ENCODE data around the gene GTPBP1.

GTPBP1 gene

DNA sequence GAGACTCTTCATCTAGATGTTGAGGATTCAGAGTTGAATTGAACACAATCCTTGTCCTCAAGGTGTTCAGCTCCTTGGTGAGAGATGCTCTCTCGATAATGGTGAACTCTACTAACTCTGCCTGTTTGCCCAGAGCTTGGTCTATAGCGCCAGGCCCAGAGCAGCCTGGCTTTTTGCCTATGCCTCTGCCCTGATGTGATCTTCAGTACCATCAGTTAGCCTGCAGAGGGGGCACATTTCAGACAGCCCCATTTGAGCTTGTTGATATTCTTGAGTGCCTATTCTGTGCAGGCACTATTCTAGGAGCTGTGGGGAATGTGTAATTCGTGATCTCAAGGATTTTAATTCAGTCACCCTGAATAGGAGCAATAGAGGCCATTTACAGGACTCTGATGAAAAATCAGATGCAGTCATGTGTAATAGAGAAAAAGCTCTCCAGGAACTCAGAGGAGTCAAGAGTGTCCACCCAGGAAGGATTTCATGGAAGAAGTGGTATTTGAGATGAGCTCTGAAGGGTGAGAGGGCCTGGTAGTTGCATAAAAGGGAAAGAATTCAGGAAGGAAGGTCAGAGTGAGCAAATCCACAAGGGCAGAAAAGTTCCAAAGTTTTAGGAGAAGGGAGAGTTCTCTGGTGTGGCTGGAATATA is 19.3 kb downstream of the GTPBP1 start:
- H3K9ac ChIP-seq (ENCODE audit: low read depth in 1 of 2, low read length in 2 of 2): no peak overlapping the region
- H3K9me3 ChIP-seq (ENCODE audit: control insufficient read depth in 2 of 2, low read length in 2 of 2): no peaks in the 10 kb centered on the region
- H3K36me3 ChIP-seq (ENCODE audit: control insufficient read depth in 2 of 2, insufficient read depth in 2 of 2, low read length in 2 of 2): peaks cover 84 to 85% of the 10 kb centered on the region in 2 donors
- H3K4me3 ChIP-seq (ENCODE audit: low read length in 2 of 2): no peak overlapping the region
- H3K4me1 ChIP-seq (ENCODE audit: control insufficient read depth in 2 of 2, insufficient read depth in 2 of 2, low read length in 2 of 2): no peaks in the 10 kb centered on the region
- H3K27me3 ChIP-seq (ENCODE audit: control insufficient read depth in 2 of 2, insufficient read depth in 2 of 2, low read length in 2 of 2): no peaks in the 10 kb centered on the region
- no peak overlapping the region for H3K27ac ChIP-seq (ENCODE audit: low read depth in 2 of 2, low read length in 2 of 2)

DNA sequence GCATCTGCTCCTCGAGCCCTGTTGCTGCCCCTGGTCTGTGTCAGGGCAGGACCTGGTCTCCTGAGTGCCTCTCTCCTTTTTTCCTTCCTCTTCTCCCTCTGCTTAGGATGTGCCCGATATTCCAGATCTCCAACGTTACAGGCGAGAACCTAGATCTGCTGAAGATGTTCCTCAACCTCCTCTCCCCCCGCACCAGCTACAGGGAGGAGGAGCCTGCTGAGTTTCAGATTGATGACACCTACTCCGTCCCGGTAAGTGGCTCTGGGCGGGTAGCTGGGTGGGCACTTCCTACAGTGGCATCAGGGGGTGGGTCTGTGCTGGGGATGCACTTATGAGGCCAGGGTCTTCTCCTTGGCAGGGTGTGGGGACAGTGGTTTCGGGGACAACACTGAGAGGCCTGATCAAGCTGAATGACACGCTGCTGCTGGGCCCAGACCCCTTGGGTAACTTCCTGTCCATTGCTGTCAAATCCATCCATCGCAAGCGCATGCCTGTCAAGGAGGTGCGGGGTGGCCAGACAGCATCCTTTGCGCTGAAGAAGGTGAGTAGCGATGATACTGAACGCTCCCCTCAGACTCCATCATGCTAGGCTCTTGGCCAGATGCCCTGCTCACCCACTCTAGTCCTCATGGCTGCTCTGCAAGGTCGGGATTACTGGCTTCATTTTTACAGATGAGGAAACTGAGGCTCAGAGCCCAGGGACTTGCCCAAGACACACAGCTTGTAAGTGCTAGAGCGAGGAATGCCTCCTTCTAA is 20.3 kb downstream of the GTPBP1 start:
- H3K9me3 ChIP-seq (ENCODE audit: control insufficient read depth in 2 of 2, low read length in 2 of 2): no peaks in the 10 kb centered on the region
- H3K4me1 ChIP-seq (ENCODE audit: control insufficient read depth in 2 of 2, insufficient read depth in 2 of 2, low read length in 2 of 2): no peaks in the 10 kb centered on the region
- no peak overlapping the region for H3K27ac ChIP-seq (ENCODE audit: low read depth in 2 of 2, low read length in 2 of 2)
- H3K36me3 ChIP-seq (ENCODE audit: control insufficient read depth in 2 of 2, insufficient read depth in 2 of 2, low read length in 2 of 2): peaks cover 89 to 91% of the 10 kb centered on the region in 2 donors
- H3K4me3 ChIP-seq (ENCODE audit: low read length in 2 of 2): no peak overlapping the region
- no peaks in the 10 kb centered on the region for H3K27me3 ChIP-seq (ENCODE audit: control insufficient read depth in 2 of 2, insufficient read depth in 2 of 2, low read length in 2 of 2)
- H3K9ac ChIP-seq (ENCODE audit: low read depth in 1 of 2, low read length in 2 of 2): no peak overlapping the region

DNA sequence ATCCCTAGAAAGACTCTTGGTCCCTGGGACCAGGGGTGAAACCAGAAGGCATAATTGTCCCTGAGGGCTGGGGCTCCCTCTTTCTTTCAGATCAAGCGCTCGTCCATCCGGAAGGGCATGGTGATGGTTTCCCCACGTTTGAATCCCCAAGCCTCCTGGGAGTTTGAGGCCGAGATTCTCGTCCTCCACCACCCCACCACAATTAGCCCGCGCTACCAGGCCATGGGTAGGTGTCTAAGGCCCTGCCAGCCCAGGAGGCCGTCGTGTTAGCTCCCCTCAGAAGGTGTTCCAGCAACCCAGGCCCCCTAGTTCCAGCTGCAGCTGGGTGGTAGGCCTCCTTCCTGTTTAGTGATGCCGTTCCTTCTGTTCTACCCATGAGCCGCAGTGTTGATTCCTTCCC is 21.4 kb downstream of the GTPBP1 start:
- no peak overlapping the region for H3K4me3 ChIP-seq (ENCODE audit: low read length in 2 of 2)
- H3K9me3 ChIP-seq (ENCODE audit: control insufficient read depth in 2 of 2, low read length in 2 of 2): no peaks in the 10 kb centered on the region
- peaks cover 87 to 92% of the 10 kb centered on the region in 2 donors for H3K36me3 ChIP-seq (ENCODE audit: control insufficient read depth in 2 of 2, insufficient read depth in 2 of 2, low read length in 2 of 2)
- no peak overlapping the region for H3K27ac ChIP-seq (ENCODE audit: low read depth in 2 of 2, low read length in 2 of 2)
- H3K9ac ChIP-seq (ENCODE audit: low read depth in 1 of 2, low read length in 2 of 2): no peak overlapping the region
- no peaks in the 10 kb centered on the region for H3K4me1 ChIP-seq (ENCODE audit: control insufficient read depth in 2 of 2, insufficient read depth in 2 of 2, low read length in 2 of 2)
- no peaks in the 10 kb centered on the region for H3K27me3 ChIP-seq (ENCODE audit: control insufficient read depth in 2 of 2, insufficient read depth in 2 of 2, low read length in 2 of 2)

DNA sequence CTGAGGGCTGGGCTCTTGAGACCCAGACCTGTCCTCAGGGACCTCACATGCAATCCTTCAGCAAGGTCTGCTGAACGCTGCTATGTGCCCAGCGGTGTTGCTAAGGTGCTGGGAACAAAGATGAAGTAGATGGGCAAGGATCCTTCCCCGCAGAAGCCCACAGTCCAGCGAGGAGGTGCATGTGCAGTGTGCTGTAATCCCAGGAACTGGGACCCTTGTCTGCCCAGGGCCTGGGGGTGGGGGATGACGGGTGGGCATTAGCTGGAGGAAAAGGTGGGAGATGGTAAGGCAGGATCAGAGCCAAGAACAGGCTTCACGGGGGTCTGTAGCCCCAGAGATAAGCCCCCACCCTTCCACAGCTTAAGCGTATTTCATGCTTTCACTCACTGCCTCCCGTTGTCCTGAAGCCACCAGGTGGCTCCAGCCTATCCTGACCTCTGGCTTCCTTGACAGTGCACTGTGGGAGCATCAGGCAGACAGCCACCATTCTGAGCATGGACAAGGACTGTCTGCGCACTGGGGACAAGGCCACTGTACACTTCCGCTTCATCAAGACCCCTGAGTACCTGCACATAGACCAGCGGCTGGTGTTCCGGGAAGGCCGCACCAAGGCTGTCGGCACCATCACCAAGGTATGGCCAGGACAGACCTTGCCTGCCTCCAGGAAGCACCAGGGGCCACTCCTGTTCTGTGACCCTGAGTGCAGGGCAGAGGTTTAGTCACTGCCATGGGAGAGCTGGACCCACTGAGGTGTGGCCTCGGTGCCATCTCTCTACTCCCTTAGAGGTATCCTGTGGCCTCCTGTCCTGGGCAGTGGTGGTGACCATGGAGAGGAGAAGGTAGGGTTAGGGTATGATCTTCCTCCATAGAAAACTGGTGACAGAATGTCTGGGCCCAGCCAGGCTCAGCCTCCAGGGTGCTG is 22.0 kb downstream of the GTPBP1 start:
- no peaks in the 10 kb centered on the region for H3K9me3 ChIP-seq (ENCODE audit: control insufficient read depth in 2 of 2, low read length in 2 of 2)
- H3K4me1 ChIP-seq (ENCODE audit: control insufficient read depth in 2 of 2, insufficient read depth in 2 of 2, low read length in 2 of 2): no peaks in the 10 kb centered on the region
- H3K9ac ChIP-seq (ENCODE audit: low read depth in 1 of 2, low read length in 2 of 2): no peak overlapping the region
- peaks cover 83 to 88% of the 10 kb centered on the region in 2 donors for H3K36me3 ChIP-seq (ENCODE audit: control insufficient read depth in 2 of 2, insufficient read depth in 2 of 2, low read length in 2 of 2)
- no peak overlapping the region for H3K4me3 ChIP-seq (ENCODE audit: low read length in 2 of 2)
- no peaks in the 10 kb centered on the region for H3K27me3 ChIP-seq (ENCODE audit: control insufficient read depth in 2 of 2, insufficient read depth in 2 of 2, low read length in 2 of 2)
- H3K27ac ChIP-seq (ENCODE audit: low read depth in 2 of 2, low read length in 2 of 2): no peak overlapping the region

DNA sequence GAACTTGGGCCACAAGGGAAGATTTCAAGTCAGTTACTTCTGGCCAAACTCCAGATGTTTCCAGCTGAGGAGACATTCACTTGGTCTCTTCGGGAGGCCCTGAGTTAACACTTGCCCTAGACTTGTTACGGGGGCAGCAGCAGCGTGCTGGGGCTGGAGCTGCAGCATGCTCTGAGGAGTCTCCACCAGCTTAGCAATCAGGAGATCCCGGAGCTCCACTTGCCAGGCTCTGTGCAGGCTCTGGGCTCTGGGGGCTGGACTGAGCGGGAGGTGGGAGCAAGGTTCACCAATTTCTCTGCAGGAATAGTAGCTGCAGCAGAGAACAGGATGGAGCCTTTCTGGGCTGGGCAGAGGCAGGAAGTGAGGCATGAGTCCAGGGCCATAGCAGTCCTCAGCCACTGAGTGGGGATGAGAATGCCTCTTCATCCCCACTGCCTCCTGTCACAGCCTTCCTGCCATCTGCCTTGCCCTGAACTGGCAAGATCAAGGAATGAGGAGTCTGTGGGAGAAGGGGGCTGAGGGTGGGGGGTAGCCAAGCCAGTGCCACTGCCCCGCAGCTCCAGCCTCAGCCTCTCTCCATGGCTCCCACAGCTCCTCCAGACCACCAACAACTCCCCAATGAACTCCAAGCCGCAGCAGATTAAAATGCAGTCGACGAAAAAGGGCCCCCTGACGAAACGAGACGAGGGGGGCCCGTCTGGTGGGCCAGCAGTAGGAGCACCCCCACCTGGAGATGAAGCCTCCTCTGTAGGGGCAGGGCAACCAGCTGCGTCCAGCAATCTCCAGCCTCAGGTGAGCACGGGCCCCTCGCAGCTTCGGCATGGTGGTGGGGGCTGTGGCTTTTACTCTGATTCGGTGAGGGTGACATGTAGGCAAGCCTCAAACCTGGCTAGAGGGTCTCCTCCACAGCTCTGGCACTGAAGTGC is 23.4 kb downstream of the GTPBP1 start:
- no peak overlapping the region for H3K27ac ChIP-seq (ENCODE audit: low read depth in 2 of 2, low read length in 2 of 2)
- H3K4me1 ChIP-seq (ENCODE audit: control insufficient read depth in 2 of 2, insufficient read depth in 2 of 2, low read length in 2 of 2): peaks cover 7 to 8% of the 10 kb centered on the region in 2 donors
- no peaks in the 10 kb centered on the region for H3K9me3 ChIP-seq (ENCODE audit: control insufficient read depth in 2 of 2, low read length in 2 of 2)
- no peak overlapping the region for H3K4me3 ChIP-seq (ENCODE audit: low read length in 2 of 2)
- H3K9ac ChIP-seq (ENCODE audit: low read depth in 1 of 2, low read length in 2 of 2): no peak overlapping the region
- peaks cover 77 to 79% of the 10 kb centered on the region in 2 donors for H3K36me3 ChIP-seq (ENCODE audit: control insufficient read depth in 2 of 2, insufficient read depth in 2 of 2, low read length in 2 of 2)
- no peaks in the 10 kb centered on the region for H3K27me3 ChIP-seq (ENCODE audit: control insufficient read depth in 2 of 2, insufficient read depth in 2 of 2, low read length in 2 of 2)

DNA sequence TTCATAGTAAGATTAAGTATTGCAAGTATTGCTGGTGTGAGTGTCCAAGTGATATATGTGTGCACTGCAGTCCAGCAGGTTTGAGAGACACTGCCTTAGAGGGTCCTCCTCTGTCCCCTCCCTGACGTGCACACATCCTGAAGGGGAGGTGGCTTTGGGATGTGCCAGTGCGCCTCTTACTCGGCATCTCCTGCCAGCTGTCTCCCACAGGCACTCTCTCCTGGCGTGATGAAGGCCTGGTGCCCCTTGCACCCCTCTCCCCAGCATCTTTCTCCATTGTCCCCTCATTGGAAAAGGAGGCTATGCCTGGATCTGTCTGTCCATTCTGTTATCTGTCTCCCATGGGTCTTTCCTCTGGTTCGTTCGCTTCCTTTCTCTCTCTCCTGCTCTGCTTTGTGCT is 24.2 kb downstream of the GTPBP1 start:
- H3K27ac ChIP-seq (ENCODE audit: low read depth in 2 of 2, low read length in 2 of 2): no peak overlapping the region
- H3K27me3 ChIP-seq (ENCODE audit: control insufficient read depth in 2 of 2, insufficient read depth in 2 of 2, low read length in 2 of 2): no peaks in the 10 kb centered on the region
- peaks cover 69 to 76% of the 10 kb centered on the region in 2 donors for H3K36me3 ChIP-seq (ENCODE audit: control insufficient read depth in 2 of 2, insufficient read depth in 2 of 2, low read length in 2 of 2)
- H3K4me1 ChIP-seq (ENCODE audit: control insufficient read depth in 2 of 2, insufficient read depth in 2 of 2, low read length in 2 of 2): peaks cover 8 to 10% of the 10 kb centered on the region in 2 donors
- H3K4me3 ChIP-seq (ENCODE audit: low read length in 2 of 2): no peak overlapping the region
- H3K9ac ChIP-seq (ENCODE audit: low read depth in 1 of 2, low read length in 2 of 2): no peak overlapping the region
- no peaks in the 10 kb centered on the region for H3K9me3 ChIP-seq (ENCODE audit: control insufficient read depth in 2 of 2, low read length in 2 of 2)

DNA sequence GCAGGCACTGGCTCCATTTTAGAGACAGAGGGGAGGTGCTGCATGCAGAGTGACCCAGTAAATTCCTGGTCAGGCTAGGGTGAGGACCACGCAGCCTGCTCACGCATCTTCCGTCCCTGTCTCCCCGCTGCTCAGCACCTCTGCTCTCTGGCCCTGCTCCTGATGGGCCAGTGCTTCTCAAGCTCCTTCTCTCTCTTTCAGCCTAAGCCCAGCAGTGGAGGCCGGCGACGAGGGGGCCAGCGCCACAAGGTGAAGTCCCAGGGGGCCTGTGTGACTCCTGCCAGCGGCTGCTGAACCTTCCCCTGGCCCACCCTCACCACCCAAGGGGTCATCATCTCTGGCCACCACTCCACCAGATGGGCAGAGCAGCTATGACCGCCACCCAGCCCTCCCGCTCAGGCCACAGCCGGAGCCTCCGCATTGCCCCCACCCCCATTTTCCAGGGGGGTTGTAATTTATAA is 24.7 kb downstream of the GTPBP1 start:
- no peak overlapping the region for H3K27ac ChIP-seq (ENCODE audit: low read depth in 2 of 2, low read length in 2 of 2)
- H3K4me3 ChIP-seq (ENCODE audit: low read length in 2 of 2): no peak overlapping the region
- no peaks in the 10 kb centered on the region for H3K9me3 ChIP-seq (ENCODE audit: control insufficient read depth in 2 of 2, low read length in 2 of 2)
- H3K4me1 ChIP-seq (ENCODE audit: control insufficient read depth in 2 of 2, insufficient read depth in 2 of 2, low read length in 2 of 2): peaks cover 8 to 10% of the 10 kb centered on the region in 2 donors
- no peaks in the 10 kb centered on the region for H3K27me3 ChIP-seq (ENCODE audit: control insufficient read depth in 2 of 2, insufficient read depth in 2 of 2, low read length in 2 of 2)
- H3K9ac ChIP-seq (ENCODE audit: low read depth in 1 of 2, low read length in 2 of 2): no peak overlapping the region
- peaks cover 66 to 74% of the 10 kb centered on the region in 2 donors for H3K36me3 ChIP-seq (ENCODE audit: control insufficient read depth in 2 of 2, insufficient read depth in 2 of 2, low read length in 2 of 2)

DNA sequence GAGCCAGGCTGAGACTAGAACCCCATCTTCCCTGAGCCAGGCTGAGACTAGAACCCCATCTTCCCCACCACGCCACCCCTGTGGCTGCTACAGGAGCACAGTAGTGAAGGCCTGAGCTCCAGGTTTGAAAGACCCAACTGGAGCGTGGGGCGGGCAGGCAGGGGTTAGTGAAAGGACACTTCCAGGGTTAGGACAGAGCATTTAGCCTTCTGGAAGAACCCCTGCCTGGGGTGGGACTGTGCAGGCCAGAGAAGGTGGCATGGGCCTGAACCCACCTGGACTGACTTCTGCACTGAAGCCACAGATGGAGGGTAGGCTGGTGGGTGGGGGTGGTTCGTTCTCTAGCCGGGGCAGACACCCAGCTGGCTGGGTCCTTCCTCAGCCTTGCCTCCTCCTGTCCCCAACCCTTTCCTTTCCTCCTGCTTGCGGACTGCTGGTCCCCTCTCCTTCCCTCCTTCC is 26.0 kb downstream of the GTPBP1 start:
- no peak overlapping the region for H3K27ac ChIP-seq (ENCODE audit: low read depth in 2 of 2, low read length in 2 of 2)
- H3K27me3 ChIP-seq (ENCODE audit: control insufficient read depth in 2 of 2, insufficient read depth in 2 of 2, low read length in 2 of 2): no peaks in the 10 kb centered on the region
- no peak overlapping the region for H3K9ac ChIP-seq (ENCODE audit: low read depth in 1 of 2, low read length in 2 of 2)
- peaks cover 8 to 10% of the 10 kb centered on the region in 2 donors for H3K4me1 ChIP-seq (ENCODE audit: control insufficient read depth in 2 of 2, insufficient read depth in 2 of 2, low read length in 2 of 2)
- H3K36me3 ChIP-seq (ENCODE audit: control insufficient read depth in 2 of 2, insufficient read depth in 2 of 2, low read length in 2 of 2): peaks cover 66 to 74% of the 10 kb centered on the region in 2 donors
- no peaks in the 10 kb centered on the region for H3K9me3 ChIP-seq (ENCODE audit: control insufficient read depth in 2 of 2, low read length in 2 of 2)
- no peak overlapping the region for H3K4me3 ChIP-seq (ENCODE audit: low read length in 2 of 2)

DNA sequence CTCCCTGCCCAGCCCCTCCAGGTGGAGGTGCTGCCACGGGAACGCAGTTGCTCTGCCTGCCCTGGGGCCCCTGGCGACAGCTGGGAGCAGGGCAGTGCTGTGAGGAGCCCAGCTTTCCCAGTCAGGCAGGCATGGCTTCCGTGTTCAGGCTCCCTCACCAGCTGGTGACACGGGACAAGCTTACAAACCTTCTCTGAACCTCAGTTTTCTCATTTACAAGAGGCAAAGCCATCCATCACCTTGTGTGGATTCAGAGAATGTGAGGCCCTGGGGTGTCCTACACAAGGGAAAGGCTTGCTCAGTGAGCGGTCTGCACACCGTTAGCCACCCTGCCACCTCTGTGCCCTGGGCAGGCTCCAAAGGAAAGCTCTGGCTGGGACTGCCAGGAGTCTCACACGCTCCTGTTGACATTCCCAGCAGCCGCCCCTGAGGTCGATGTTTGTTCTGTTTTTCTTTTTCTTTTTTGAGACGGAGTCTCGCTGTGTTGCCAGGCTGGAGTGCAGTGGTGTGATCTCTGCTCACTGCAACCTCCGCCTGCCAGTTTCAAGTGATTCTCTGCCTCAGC is 26.6 kb downstream of the GTPBP1 start:
- Histone ChIP-seq H3K4me1 (ENCODE audit: control insufficient read depth in 2 of 2, insufficient read depth in 2 of 2, low read length in 2 of 2) (peaks cover 8 to 10% of the 10 kb centered on the region in 2 donors), H3K4me3 (ENCODE audit: low read length in 2 of 2) (no peak overlapping the region), H3K36me3 (ENCODE audit: control insufficient read depth in 2 of 2, insufficient read depth in 2 of 2, low read length in 2 of 2) (peaks cover 66 to 74% of the 10 kb centered on the region in 2 donors), H3K27me3 (ENCODE audit: control insufficient read depth in 2 of 2, insufficient read depth in 2 of 2, low read length in 2 of 2) (no peaks in the 10 kb centered on the region), H3K9ac (ENCODE audit: low read depth in 1 of 2, low read length in 2 of 2) (no peak overlapping the region), H3K9me3 (ENCODE audit: control insufficient read depth in 2 of 2, low read length in 2 of 2) (no peaks in the 10 kb centered on the region), H3K27ac (ENCODE audit: low read depth in 2 of 2, low read length in 2 of 2) (no peak overlapping the region)

All from mucosa of rectum (tissue), 2 donors.